Endothelial cell of umbilical vein (primary cell): ENCODE data around the gene SH3PXD2A. TPM values are rescaled to one million over a fixed set of nuclear protein-coding genes. Genes with fewer than 3 reads are reported as not detected.

Source experiments
- BruUV-seq: library from RNA; stranded (reverse); fragments of 400-500 nt; replicated peaks from 2 replicates; lab custom pipeline; 2021; lab: Mats Ljungman, UMichigan
- CTCF ChIA-PET: fragments of 300-600, 350-600 bp; sonication (Branson Sonifier 250); formaldehyde crosslinking; loops from one replicate; lab custom pipeline; 2021; ENCODE audit warnings: antibody characterized with exemption, inconsistent platforms; lab: Charles Lee
- POLR2A ChIA-PET: fragments of 300-600, 350-600 bp; sonication (Branson Sonifier 250); formaldehyde crosslinking; loops from one replicate; lab custom pipeline; 2021; ENCODE audit warnings: antibody characterized with exemption, inconsistent platforms; lab: Charles Lee
- DNase-seq: peaks from one replicate; pipeline ENCODE4 v3.0.0-alpha.2; 2011; ENCODE audit warnings: low read depth, low spot score
- FAIRE-seq: peaks from 2 replicates; lab custom pipeline; 2011; peaks lifted over from hg19 to GRCh38; lab: Jason Lieb, UNC
- H2AFZ ChIP-seq: 2 replicates; pipeline ENCODE4 v1.6.0; 2012; ENCODE audit warnings: low read depth, low read length, control low read depth, inconsistent platforms
- H3K27ac ChIP-seq: 2 replicates; pipeline ENCODE4 v1.5.1; 2011; ENCODE audit warnings: low read depth, mild to moderate bottlenecking, control low read depth, low read length, moderate library complexity; ENCODE audit not compliant: insufficient read depth
- H3K27me3 ChIP-seq, 2 experiments: 2 replicates each; pipeline versions ENCODE4 v1.6.0 to v1.6.1; 2011; ENCODE audit warnings: low read length in 2 of 2, mixed read lengths in 1 of 2; ENCODE audit not compliant: control insufficient read depth in 2 of 2, insufficient read depth in 2 of 2
- H3K36me3 ChIP-seq, 2 experiments: 2 replicates in 1 of 2; 3 replicates in 1 of 2; pipeline ENCODE4 v1.5.1; 2011; ENCODE audit warnings: low read length in 2 of 2, mild to moderate bottlenecking in 1 of 2, moderate library complexity in 1 of 2; ENCODE audit not compliant: control insufficient read depth in 2 of 2, insufficient read depth in 2 of 2; ENCODE audit errors: extremely low read depth in 1 of 2
- H3K4me1 ChIP-seq: 3 replicates; pipeline ENCODE4 v1.5.1; 2011; ENCODE audit warnings: mild to moderate bottlenecking, low read length; ENCODE audit not compliant: control insufficient read depth, insufficient read depth; ENCODE audit errors: extremely low read depth
- H3K4me2 ChIP-seq: 2 replicates; pipeline ENCODE4 v1.6.1; 2011; ENCODE audit warnings: low read length, control low read depth, mixed read lengths; ENCODE audit not compliant: insufficient read depth
- H3K4me3 ChIP-seq, 3 experiments: fragments of 200-600 bp in 1 of 3; sonication (generic), shearing (Covaris generic) in 1 of 3; replicated peaks in 1 of 3; 2 replicates each; pipeline ENCODE4 v1.5.1; 2011 to 2016; ENCODE audit warnings: control low read depth in 3 of 3, low read length in 3 of 3, mild to moderate bottlenecking in 2 of 3, inconsistent platforms in 1 of 3, low read depth in 1 of 3, moderate library complexity in 1 of 3; ENCODE audit not compliant: insufficient read depth in 1 of 3
- H3K79me2 ChIP-seq: 2 replicates; pipeline ENCODE4 v1.6.0; 2012; ENCODE audit warnings: low read length, inconsistent platforms; ENCODE audit not compliant: control insufficient read depth, insufficient read depth
- H3K9ac ChIP-seq: replicated peaks from 2 replicates; pipeline ENCODE3; 2011; ENCODE audit warnings: low read length, control low read depth; ENCODE audit not compliant: insufficient read depth; ENCODE audit errors: extremely low read depth
- H3K9me1 ChIP-seq: replicated peaks from 3 replicates; pipeline ENCODE4 v1.6.0; 2011; ENCODE audit warnings: mild to moderate bottlenecking, low read length; ENCODE audit not compliant: control insufficient read depth, insufficient read depth; ENCODE audit errors: extremely low read depth
- H3K9me3 ChIP-seq: replicated peaks from 2 replicates; pipeline ENCODE4 v1.5.1; 2012; ENCODE audit warnings: low read length, inconsistent platforms; ENCODE audit not compliant: control insufficient read depth, insufficient read depth
- H4K20me1 ChIP-seq: replicated peaks from 2 replicates; pipeline ENCODE3; 2011; ENCODE audit warnings: mild to moderate bottlenecking, low read length; ENCODE audit not compliant: control insufficient read depth, insufficient read depth; ENCODE audit errors: extremely low read depth
- CTCF ChIP-seq, 2 donors: IDR thresholded peaks; 1 replicate in 1 of 2; 2 replicates in 1 of 2; pipeline ENCODE4 v1.5.1; 2011; ENCODE audit warnings: low read length in 2 of 2, mild to moderate bottlenecking in 2 of 2, moderate library complexity in 2 of 2, control low read depth in 1 of 2, inconsistent platforms in 1 of 2, low read depth in 1 of 2; ENCODE audit not compliant: insufficient read depth in 1 of 2; ENCODE audit errors: extremely low read depth in 1 of 2
- FOS ChIP-seq: IDR thresholded peaks from 2 replicates; pipeline ENCODE4 v1.6.1; 2011; ENCODE audit warnings: mild to moderate bottlenecking, low read length, moderate library complexity, borderline replicate concordance; ENCODE audit not compliant: insufficient read depth
- MYC ChIP-seq: IDR thresholded peaks from one replicate; pipeline ENCODE4 v1.6.1; 2011; ENCODE audit warnings: mild to moderate bottlenecking, low read depth, low read length
- POLR2A ChIP-seq: IDR thresholded peaks from 2 replicates; pipeline ENCODE4 v1.6.1; 2012; ENCODE audit warnings: low read depth, mild to moderate bottlenecking, control low read depth, low read length
- POLR2AphosphoS5 ChIP-seq: IDR thresholded peaks from 2 replicates; pipeline ENCODE4 v1.6.1; 2012; ENCODE audit warnings: low read depth, mild to moderate bottlenecking, control low read depth, low read length, moderate library complexity; ENCODE audit not compliant: insufficient read depth
- dilution Hi-C: fragments of 300-500 bp; cut with MboI; formaldehyde crosslinking; loops from one replicate; pipeline ENCODE4 v1.15.0; 2019; ENCODE audit warnings: low sequenced_read_pairs; ENCODE audit not compliant: extremely low pct_ligation_motif_present
- intact Hi-C: fragments of 100-400 bp; cut with micrococcal nuclease; formaldehyde crosslinking; loops from one replicate; pipeline ENCODE4 v1.10.0; 2022
- polyA plus RNA-seq, 4 experiments: library from polyadenylated mRNA; depleted of rRNA in 3 of 4; stranded (reverse) in 3 of 4; unstranded in 1 of 4; fragments of >200 nt; gene quantifications; 2 replicates each; pipeline versions ENCODE4 v1.2.1 to v1.2.3, GENCODE V29; 2011 to 2012; ENCODE audit warnings: missing spikeins in 1 of 4
- total RNA-seq: library from RNA; stranded (reverse); gene quantifications from 2 replicates; pipeline ENCODE4 v1.2.3, GENCODE V29; 2021

Gene SH3PXD2A
- total and polyA plus RNA-seq, 2 donors (not counting 3 experiments of a cell fraction or from before 2014, with no cell fraction given) = 1.4 to 5.1 TPM

GRCh38 chr10:103888113-103888841, 32.9 kb upstream of the SH3PXD2A start:
- Histone ChIP-seq H3K27ac (peak overlapping the region; percentile 33), H3K4me2 (peak overlapping the region; percentile 47), H2AFZ (peak overlapping the region; percentile 38), H3K9ac (peak overlapping the region; percentile 7), H3K27me3 (no peaks in the 10 kb centered on the region), H3K9me1 (no peaks in the 10 kb centered on the region), H3K4me3 (no peak overlapping the region), H3K4me1 (peaks cover 22% of the 10 kb centered on the region), H3K79me2 (no peaks in the 10 kb centered on the region), H3K36me3 (peaks cover 0 to 3% of the 10 kb centered on the region in 2 experiments), H4K20me1 (no peaks in the 10 kb centered on the region), H3K9me3 (no peaks in the 10 kb centered on the region)
- peak; percentile 93 for DNase-seq
- dilution Hi-C loops (no loop called here), intact Hi-C loops (loop anchor here (1.0 to 5.0 kb wide), 7 partner anchors 79 to 369 kb away; partner anchors contain the start of gene SLK)
- FAIRE-seq = peak; percentile 87
- no peak for TF ChIP-seq POLR2AphosphoS5
- TF ChIP-seq FOS = peak; percentile 26
- no peak for TF ChIP-seq POLR2A
- TF ChIP-seq MYC = no peak
- TF ChIP-seq CTCF (IDR thresholded peaks at IDR 0.05; ENCODE audit: extremely low read depth in 1 of 2, insufficient read depth in 1 of 2, low read depth in 1 of 2, low read length in 2 of 2) = peak; percentile 68 to 73
- ChIA-PET POLR2A (interaction anchor here (0.6 kb wide), 1 partner anchor 16 kb away, joined by 3 read pairs; no protein-coding TSS in a partner anchor), CTCF (interaction anchor here (0.6 to 5.4 kb wide), 78 partner anchors 9 to 424 kb away, joined by 3 to 114 read pairs (median 5); partner anchors contain the start of genes GSTO1, SFR1 and SLK)
- no TSS peak for BruUV-seq
